T-helper 17 cell (primary cell): ENCODE data around the gene CAMK2D. TPM values are rescaled to one million over a fixed set of nuclear protein-coding genes. Genes with fewer than 3 reads are reported as not detected.

Experiments used
- ATAC-seq: fragments of 150-1000 bp; cut with Tn5 transposase; 2 replicates; pipeline ENCODE4 v1.10.0; 2021; ENCODE audit warnings: mild to moderate bottlenecking, moderate library complexity
- DNase-seq, 3 donors: peaks; one replicate each; pipeline versions ENCODE4 v3.0.0 to v3.0.0-alpha.2; 2020 to 2021
- H3K9me3 ChIP-seq: one replicate; pipeline ENCODE4 v1.7.0; 2013; ENCODE audit warnings: low read length, mild to moderate bottlenecking; ENCODE audit not compliant: control insufficient read depth, poor library complexity, severe bottlenecking
- H3K27ac Mint-ChIP-seq: one replicate; pipeline ENCODE4 v1.8.0; 2022; ENCODE audit warnings: mild to moderate bottlenecking, moderate library complexity, mixed read lengths
- H3K27me3 Mint-ChIP-seq: one replicate; pipeline ENCODE4 v1.8.0; 2022; ENCODE audit warnings: mixed read lengths
- H3K36me3 Mint-ChIP-seq: one replicate; pipeline ENCODE4 v1.8.0; 2022; ENCODE audit warnings: low read depth, mixed read lengths
- H3K4me1 Mint-ChIP-seq: one replicate; pipeline ENCODE4 v1.8.0; 2022; ENCODE audit warnings: mild to moderate bottlenecking, mixed read lengths
- H3K4me3 Mint-ChIP-seq: one replicate; pipeline ENCODE4 v1.8.0; 2022; ENCODE audit warnings: mild to moderate bottlenecking, moderate library complexity, mixed read lengths
- total RNA-seq, 4 donors: library from RNA in 2 of 4; stranded (reverse) in 2 of 4; gene quantifications; one replicate each; pipeline ENCODE4 v1.2.3 and lab custom pipeline; 2022 to 2026

The CAMK2D gene
- total RNA-seq, 2 donors from 2014 or later: 28.6 to 31.6 TPM

DNA sequence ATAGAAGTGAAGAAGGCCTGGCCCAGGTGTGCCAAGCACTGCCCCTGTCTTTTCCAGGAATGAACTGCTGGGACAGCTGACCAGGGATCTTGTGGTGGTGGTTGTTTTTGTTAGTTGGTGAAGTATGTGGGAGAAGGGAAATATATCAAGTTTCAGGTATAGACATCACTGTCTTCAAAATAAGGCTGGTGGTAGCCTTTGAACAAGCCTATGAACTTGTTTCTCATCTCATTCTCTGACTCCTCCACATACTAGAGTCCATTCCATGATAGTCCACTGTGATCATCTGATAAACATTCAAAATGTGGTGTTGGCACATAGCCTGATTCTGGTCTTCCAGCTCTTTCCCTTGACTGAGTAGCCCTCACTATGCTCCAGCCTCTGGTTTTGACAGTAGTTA lies 303.7 kb downstream of the CAMK2D start:
- peak overlapping the region; percentile 34 for H3K27ac Mint-ChIP-seq
- no peak overlapping the region for H3K4me3 Mint-ChIP-seq
- ATAC-seq: no peak
- no peaks in the 10 kb centered on the region for H3K27me3 Mint-ChIP-seq
- peaks cover 2% of the 10 kb centered on the region for H3K4me1 Mint-ChIP-seq
- H3K36me3 Mint-ChIP-seq: peaks cover 16% of the 10 kb centered on the region
- DNase-seq: no peak
- no peaks in the 10 kb centered on the region for H3K9me3 ChIP-seq

DNA sequence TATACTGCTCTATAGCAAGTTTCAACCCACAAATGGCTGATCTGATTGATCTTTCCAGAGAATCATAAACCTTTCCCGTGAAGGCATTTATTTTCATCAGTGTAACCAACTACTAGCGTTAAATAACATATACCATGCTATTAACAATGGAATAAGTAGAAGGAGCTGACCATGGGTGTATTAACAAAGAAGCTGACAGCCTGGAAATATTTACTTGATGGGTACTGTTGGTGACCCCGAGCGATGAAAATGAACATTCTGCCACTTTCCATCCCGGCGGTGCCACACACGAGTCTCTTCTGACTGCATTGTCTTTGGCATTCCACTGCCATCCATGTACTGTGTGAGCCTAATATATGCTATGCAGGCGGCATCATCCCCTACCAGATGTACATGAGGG lies 304.4 kb downstream of the CAMK2D start:
- DNase-seq (no peak), ATAC-seq (no peak)
- Mint-ChIP-seq H3K4me1 (peaks cover 2% of the 10 kb centered on the region), H3K27me3 (no peaks in the 10 kb centered on the region), H3K4me3 (no peak overlapping the region), H3K27ac (no peak overlapping the region), H3K36me3 (peaks cover 16% of the 10 kb centered on the region)
- no peaks in the 10 kb centered on the region for H3K9me3 ChIP-seq

DNA sequence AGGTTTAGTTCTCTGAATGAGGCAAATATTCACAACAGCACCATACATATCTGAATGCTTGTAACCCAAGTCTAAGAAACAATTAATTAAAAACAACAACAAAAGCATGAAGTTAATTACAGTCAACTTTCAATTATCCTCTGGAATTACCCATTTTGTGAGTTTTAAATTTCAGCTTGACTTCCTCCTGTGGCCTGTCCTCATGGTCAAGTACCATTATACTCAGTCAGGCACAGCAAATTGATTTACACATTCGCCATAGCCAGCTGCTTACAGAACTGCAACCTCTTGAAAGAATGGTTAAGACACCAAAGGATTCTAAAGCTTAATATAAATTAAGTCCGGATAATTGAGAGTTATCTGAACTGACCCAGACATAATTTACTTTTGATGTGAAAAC lies 306.5 kb downstream of the CAMK2D start:
- no peaks in the 10 kb centered on the region for H3K27me3 Mint-ChIP-seq
- peaks cover 2% of the 10 kb centered on the region for H3K4me1 Mint-ChIP-seq
- H3K9me3 ChIP-seq: no peaks in the 10 kb centered on the region
- peaks cover 15% of the 10 kb centered on the region for H3K36me3 Mint-ChIP-seq
- ATAC-seq: no peak
- no peak for DNase-seq
- no peak overlapping the region for H3K27ac Mint-ChIP-seq
- no peak overlapping the region for H3K4me3 Mint-ChIP-seq

DNA sequence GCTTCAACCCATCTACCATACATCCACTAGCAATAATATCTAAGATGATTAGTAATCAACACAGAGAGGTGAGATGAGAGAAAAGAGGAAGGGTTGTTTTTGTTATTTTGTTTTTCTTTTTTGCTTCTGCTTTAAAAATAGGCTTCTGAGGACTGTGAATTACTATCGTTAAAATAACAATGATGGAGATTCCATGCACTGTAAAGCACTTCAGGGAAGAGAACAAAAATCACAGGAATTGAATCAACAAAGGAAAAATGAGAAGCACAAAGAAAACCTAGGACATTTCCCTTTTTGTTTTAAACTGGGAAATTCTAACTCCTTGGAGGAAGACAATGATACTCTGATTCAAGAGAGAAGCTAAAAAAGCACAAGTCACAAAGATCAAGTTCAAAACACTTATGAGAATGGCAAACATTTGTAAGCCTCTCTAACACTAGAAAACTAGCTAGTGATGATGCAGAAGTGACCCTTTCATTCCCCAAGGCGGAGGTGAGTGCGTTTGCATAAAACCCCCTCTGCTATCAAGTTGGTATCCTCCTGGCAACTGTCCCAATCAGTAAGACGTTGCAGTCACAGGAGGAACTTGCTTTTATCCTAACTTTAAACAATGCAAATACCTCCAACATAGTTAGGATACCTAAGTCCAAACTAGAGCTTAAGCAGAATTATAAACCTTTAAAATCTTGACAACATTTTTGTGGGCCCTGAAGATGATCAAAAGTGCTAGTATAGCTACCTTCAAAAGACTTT lies 308.5 kb downstream of the CAMK2D start:
- no peak overlapping the region for H3K27ac Mint-ChIP-seq
- H3K27me3 Mint-ChIP-seq: no peaks in the 10 kb centered on the region
- peaks cover 15% of the 10 kb centered on the region for H3K36me3 Mint-ChIP-seq
- ATAC-seq: no peak
- no peaks in the 10 kb centered on the region for H3K9me3 ChIP-seq
- no peak overlapping the region for H3K4me3 Mint-ChIP-seq
- DNase-seq: no peak
- peaks cover 2% of the 10 kb centered on the region for H3K4me1 Mint-ChIP-seq

DNA sequence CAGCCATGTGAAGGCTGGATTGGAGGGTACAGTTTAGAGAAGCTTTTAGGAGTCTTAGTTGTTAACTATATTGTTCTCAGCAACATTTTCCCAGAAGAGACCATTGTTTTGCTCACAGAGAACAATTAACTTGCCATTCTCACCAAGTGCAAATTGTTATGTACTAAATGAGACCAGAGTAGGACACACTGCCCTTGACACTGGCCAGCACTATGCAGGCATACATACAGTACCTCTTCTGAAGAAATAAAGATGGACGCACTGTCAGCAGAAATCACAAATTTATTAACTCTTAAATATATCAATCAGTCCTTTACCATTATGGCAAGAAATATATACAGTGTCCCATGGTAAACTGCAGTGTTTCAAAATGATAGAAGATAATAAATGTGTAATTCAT lies 309.4 kb downstream of the CAMK2D start:
- Mint-ChIP-seq H3K4me3 (no peak overlapping the region), H3K27ac (no peak overlapping the region), H3K36me3 (peaks cover 11% of the 10 kb centered on the region), H3K27me3 (no peaks in the 10 kb centered on the region), H3K4me1 (peaks cover 2% of the 10 kb centered on the region)
- ATAC-seq: no peak
- DNase-seq: no peak
- no peaks in the 10 kb centered on the region for H3K9me3 ChIP-seq

DNA sequence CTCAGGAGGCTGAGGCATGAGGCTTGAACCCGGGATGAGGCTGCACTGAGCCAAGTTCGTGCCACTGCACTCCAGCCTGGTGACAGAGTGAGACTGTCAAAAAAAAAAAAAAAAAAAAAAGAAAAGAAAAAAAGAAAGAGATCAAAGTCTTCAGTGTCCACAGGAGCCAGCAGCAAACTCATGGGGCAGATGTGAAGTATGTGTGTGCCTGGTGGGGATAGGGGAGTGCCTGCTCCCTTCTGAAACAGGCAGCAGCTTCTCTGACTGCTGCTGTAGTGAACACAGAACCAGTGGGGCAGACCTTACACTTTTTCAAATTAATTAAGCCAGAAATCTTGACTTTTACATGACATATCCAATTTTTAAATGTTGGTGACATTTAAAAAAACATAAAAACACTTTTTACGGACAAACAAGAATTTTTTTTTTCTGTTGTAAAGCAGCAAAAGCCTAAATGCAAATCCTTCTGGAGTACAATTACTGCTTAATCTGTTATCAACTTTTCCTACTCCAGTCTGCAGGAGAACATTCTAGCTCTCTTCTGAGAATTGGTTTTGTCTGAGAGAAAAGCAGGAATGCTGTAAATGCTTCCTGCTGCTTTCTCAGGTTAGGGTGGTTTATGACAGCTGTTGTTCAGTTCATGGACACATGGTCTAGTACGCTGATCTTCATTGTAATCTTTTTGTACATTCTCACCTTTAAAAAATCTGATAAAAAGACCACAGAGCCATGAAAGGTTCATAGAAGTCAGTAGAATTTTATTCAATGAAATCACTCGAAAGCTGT lies 311.1 kb downstream of the CAMK2D start:
- H3K27me3 Mint-ChIP-seq: no peaks in the 10 kb centered on the region
- H3K4me3 Mint-ChIP-seq: no peak overlapping the region
- peaks cover 8% of the 10 kb centered on the region for H3K36me3 Mint-ChIP-seq
- ATAC-seq (no peak), DNase-seq (no peak)
- H3K4me1 Mint-ChIP-seq: peaks cover 5% of the 10 kb centered on the region
- no peak overlapping the region for H3K27ac Mint-ChIP-seq
- H3K9me3 ChIP-seq: no peaks in the 10 kb centered on the region

DNA sequence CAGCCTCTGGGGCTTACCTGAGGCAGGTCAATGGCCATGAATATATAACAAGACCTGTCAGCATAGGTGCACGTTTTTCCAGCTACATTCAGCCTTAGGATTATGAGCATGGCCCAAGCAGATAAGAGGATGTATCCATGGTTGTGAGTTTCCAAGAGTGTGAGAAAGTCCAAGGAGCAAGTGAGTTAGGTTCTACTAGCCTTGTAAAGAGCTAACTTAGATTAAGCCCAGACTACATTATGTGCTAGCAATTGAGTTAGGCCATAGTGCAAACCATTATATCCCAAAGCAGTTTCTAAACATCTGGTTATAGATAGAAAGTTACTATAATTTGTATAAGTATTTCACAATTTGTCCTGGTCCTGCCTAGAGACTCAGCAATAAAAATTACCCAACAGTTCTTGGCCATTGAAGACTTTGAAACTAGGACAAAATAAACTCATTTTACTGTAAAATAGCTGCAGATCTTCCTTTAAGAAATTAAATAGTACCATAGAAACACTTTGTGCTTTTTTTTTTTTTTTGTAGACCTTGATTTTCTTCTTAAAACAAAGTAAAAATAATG lies 312.0 kb downstream of the CAMK2D start:
- DNase-seq (no peak), ATAC-seq (no peak)
- Mint-ChIP-seq H3K27ac (no peak overlapping the region), H3K27me3 (no peaks in the 10 kb centered on the region), H3K36me3 (peaks cover 8% of the 10 kb centered on the region), H3K4me3 (no peak overlapping the region), H3K4me1 (peaks cover 6% of the 10 kb centered on the region)
- no peaks in the 10 kb centered on the region for H3K9me3 ChIP-seq

DNA sequence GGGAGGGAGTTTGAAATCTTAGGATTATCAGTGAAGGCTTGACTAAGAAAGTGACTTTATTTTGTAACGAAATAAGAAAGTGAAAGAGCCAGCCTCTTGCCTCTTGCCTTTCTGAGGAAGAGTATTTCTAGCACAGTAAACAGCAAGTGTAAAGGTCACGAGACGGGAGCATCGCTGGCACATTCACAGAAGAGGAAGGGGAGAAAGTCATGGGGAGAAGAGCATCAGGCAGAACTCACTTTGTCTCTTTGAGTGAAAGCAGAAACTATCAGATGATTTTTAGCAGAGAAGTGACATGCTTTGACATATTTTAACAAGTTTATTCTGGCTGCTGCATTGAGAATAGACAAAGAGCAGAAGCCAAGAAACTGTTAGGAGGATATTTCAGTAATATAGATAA lies 313.8 kb downstream of the CAMK2D start:
- H3K27me3 Mint-ChIP-seq: no peaks in the 10 kb centered on the region
- ATAC-seq (no peak), DNase-seq (no peak)
- H3K4me3 Mint-ChIP-seq: no peak overlapping the region
- H3K4me1 Mint-ChIP-seq: peaks cover 9% of the 10 kb centered on the region
- no peak overlapping the region for H3K27ac Mint-ChIP-seq
- peaks cover 5% of the 10 kb centered on the region for H3K36me3 Mint-ChIP-seq
- H3K9me3 ChIP-seq: no peaks in the 10 kb centered on the region

DNA sequence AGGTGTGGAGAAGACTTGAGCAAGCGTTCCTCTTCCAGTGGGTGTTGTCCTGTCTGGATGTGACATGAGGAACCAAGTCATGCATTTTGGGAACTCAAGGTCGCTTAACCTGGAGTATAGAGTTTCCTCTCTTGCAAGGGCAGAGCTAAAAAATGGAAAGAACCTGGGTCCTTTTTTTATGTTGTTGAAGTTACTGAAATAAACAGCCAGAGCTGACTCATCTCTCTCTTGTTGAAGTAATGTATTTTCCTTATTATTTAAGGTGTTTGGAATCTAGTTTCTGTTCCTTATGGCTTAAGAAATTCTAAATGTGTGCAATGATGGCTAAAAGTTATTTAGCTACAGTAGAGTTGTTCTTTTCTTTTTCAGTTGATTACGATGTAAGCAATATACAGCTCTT lies 314.5 kb downstream of the CAMK2D start:
- Mint-ChIP-seq H3K27me3 (no peaks in the 10 kb centered on the region), H3K27ac (no peak overlapping the region), H3K4me3 (no peak overlapping the region), H3K36me3 (peaks cover 5% of the 10 kb centered on the region), H3K4me1 (peaks cover 9% of the 10 kb centered on the region)
- DNase-seq (no peak), ATAC-seq (no peak)
- H3K9me3 ChIP-seq: no peaks in the 10 kb centered on the region

DNA sequence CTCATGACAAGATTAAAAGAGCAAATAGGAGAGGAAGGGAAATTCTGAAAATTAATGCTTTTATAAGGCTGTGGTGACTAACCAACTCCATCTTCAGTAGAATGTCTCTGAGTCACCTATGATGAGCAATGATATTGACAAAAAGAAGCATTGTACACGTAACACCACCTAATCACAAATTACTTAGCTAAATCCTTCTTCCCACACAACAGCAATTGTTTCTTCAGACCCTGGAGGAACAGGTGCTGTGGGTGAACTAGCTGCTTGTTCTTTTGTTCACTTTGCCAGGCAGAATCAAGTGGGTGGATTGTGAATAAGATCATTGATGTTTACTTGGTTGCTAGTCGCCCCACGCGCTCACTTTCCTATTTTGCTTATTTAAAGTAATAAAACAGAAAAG lies 315.5 kb downstream of the CAMK2D start:
- Mint-ChIP-seq H3K4me1 (peaks cover 9% of the 10 kb centered on the region), H3K27me3 (no peaks in the 10 kb centered on the region), H3K27ac (no peak overlapping the region), H3K4me3 (no peak overlapping the region), H3K36me3 (no peaks in the 10 kb centered on the region)
- DNase-seq (no peak), ATAC-seq (no peak)
- H3K9me3 ChIP-seq: no peaks in the 10 kb centered on the region

DNA sequence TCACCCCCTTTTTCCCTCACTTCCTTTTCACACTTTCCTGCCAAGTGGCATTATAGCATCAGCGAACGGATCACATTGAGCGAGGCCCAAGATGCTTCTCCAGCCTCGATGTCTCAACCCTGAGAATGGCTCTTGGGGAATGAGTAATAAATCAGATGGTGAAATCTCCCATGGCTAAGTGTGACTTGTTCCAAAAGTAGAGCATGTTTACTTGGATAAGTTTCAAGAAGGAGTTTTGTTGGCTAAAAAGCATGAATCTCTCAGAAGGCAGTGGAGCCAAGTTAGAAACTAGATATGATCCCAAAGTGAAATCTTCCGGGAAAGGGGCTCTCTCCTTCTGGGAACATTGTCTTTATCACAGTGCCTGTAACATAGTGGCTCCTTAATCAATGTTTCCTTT lies 316.3 kb downstream of the CAMK2D start:
- no peaks in the 10 kb centered on the region for H3K9me3 ChIP-seq
- DNase-seq (no peak), ATAC-seq (no peak)
- no peak overlapping the region for H3K27ac Mint-ChIP-seq
- no peaks in the 10 kb centered on the region for H3K36me3 Mint-ChIP-seq
- H3K4me3 Mint-ChIP-seq: no peak overlapping the region
- peaks cover 9% of the 10 kb centered on the region for H3K4me1 Mint-ChIP-seq
- no peaks in the 10 kb centered on the region for H3K27me3 Mint-ChIP-seq

DNA sequence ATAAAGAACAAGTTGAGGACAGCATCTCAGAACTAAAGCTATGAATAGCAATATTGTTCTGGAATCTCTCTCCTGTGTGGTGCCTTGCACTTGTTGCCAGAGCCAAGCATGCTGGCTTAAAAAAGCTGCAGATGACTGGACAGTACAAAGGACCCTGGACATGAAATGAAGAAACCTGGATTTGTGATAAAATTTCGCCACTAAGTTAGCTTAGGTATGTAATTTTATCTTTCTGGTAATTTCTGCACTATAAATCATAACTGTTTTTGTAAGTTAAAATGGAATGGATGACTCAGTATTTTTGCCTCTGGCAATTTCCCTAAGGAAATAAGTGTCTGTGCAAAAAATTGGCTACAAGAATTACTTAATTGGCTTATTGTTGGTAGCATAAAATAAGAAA lies 317.2 kb downstream of the CAMK2D start:
- H3K36me3 Mint-ChIP-seq: no peaks in the 10 kb centered on the region
- no peak overlapping the region for H3K4me3 Mint-ChIP-seq
- DNase-seq: no peak
- ATAC-seq: no peak
- peaks cover 9% of the 10 kb centered on the region for H3K4me1 Mint-ChIP-seq
- H3K9me3 ChIP-seq: no peaks in the 10 kb centered on the region
- no peak overlapping the region for H3K27ac Mint-ChIP-seq
- H3K27me3 Mint-ChIP-seq: no peaks in the 10 kb centered on the region

DNA sequence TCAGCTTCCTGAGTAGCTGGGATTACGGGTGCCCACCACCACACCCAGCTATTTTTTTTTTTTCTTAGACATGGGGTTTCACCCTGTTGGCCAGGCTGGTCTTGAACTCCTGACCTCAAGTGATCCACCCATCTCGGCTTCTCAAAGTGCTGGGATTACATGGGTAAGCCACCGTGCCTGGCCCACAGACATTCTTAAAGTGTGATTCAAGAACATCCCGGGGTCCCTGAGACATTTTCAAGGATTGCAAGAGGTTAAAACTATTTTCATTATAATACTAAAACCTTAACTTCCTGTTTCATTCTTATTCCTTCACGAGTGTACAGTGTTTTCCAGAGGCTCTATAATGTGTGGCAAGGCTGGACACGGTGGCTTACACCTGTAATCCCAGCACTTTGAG lies 318.7 kb downstream of the CAMK2D start:
- Mint-ChIP-seq H3K4me3 (no peak overlapping the region), H3K36me3 (no peaks in the 10 kb centered on the region), H3K27me3 (no peaks in the 10 kb centered on the region), H3K4me1 (peaks cover 9% of the 10 kb centered on the region), H3K27ac (no peak overlapping the region)
- no peaks in the 10 kb centered on the region for H3K9me3 ChIP-seq
- ATAC-seq: no peak
- DNase-seq: no peak
